Cardiac septum (tissue), 1 donor: ENCODE measurements around the gene CFAP251. TPM values are rescaled to one million over a fixed set of nuclear protein-coding genes. Genes with fewer than 3 reads are reported as not detected.

Source experiments
- DNase-seq: peaks from one replicate; pipeline ENCODE4 v3.0.0-alpha.2; 2020; ENCODE audit warnings: low spot score
- intact Hi-C: fragments of 100-400 bp; cut with DNase I; formaldehyde crosslinking; loops from one replicate; pipeline ENCODE4 v1.14.0; 2022
- total RNA-seq: library from RNA; stranded (reverse); fragmentation: NEBNext Ultra II Directional; extraction: Animal tissue kit (Norgen Biotek cat#: 25700); gene quantifications from one replicate; pipeline ENCODE4 v1.2.1, GENCODE V29; 2021
- donor health status: DM: no; HTN: no; CAD: no.

Gene CFAP251
- total RNA-seq, 1 donor from 2014 or later = 3.8 TPM

- intact Hi-C loops = loop anchor here (5.0 to 10.0 kb wide), 3 partner anchors 53 to 226 kb away; partner anchors contain the start of genes CFAP251 and RHOF
- DNase-seq = no peak
Measured at GRCh38 chr12:122020795-122021192, 102.4 kb downstream of the CFAP251 start.

GRCh38 chr12:122021193-122021821 lies 102.9 kb downstream of the CFAP251 start:
- intact Hi-C loops = loop anchor here (5.0 to 10.0 kb wide), 3 partner anchors 54 to 227 kb away; partner anchors contain the start of genes CFAP251 and RHOF
- no peak for DNase-seq

- DNase-seq = no peak
- intact Hi-C loops = loop anchor here (5.0 to 10.0 kb wide), 3 partner anchors 55 to 227 kb away; partner anchors contain the start of genes CFAP251 and RHOF
Measured at GRCh38 chr12:122021822-122022392, 103.5 kb downstream of the CFAP251 start, which contains the start of gene BCL7A. BCL7A (plus strand) TSS chr12:122021884; CDS start chr12:122022092, 208 bp downstream.

- intact Hi-C loops = loop anchor here (5.0 to 10.0 kb wide), 3 partner anchors 55 to 228 kb away; partner anchors contain the start of genes CFAP251 and RHOF
- DNase-seq = no peak
Measured at GRCh38 chr12:122022393-122023338, 104.3 kb downstream of the CFAP251 start.

- DNase-seq = peak; percentile 84
- intact Hi-C loops = loop anchor here (5.0 to 10.0 kb wide), 3 partner anchors 56 to 229 kb away; partner anchors contain the start of genes CFAP251 and RHOF
Measured at GRCh38 chr12:122023339-122024131, 105.1 kb downstream of the CFAP251 start.

GRCh38 chr12:122024132-122024785 lies 105.9 kb downstream of the CFAP251 start:
- no peak for DNase-seq
- intact Hi-C loops = loop anchor here (5.0 to 10.0 kb wide), 3 partner anchors 57 to 229 kb away; partner anchors contain the start of genes CFAP251 and RHOF

GRCh38 chr12:122026706-122027333 lies 108.4 kb downstream of the CFAP251 start:
- no peak for DNase-seq
- intact Hi-C loops = loop anchor here (10.0 kb wide), 1 partner anchor 232 kb away; the partner anchor contains the start of gene RHOF

GRCh38 chr12:122028165-122028904 lies 109.9 kb downstream of the CFAP251 start:
- DNase-seq = no peak
- intact Hi-C loops = loop anchor here (10.0 kb wide), 1 partner anchor 234 kb away; the partner anchor contains the start of gene RHOF

DNA sequence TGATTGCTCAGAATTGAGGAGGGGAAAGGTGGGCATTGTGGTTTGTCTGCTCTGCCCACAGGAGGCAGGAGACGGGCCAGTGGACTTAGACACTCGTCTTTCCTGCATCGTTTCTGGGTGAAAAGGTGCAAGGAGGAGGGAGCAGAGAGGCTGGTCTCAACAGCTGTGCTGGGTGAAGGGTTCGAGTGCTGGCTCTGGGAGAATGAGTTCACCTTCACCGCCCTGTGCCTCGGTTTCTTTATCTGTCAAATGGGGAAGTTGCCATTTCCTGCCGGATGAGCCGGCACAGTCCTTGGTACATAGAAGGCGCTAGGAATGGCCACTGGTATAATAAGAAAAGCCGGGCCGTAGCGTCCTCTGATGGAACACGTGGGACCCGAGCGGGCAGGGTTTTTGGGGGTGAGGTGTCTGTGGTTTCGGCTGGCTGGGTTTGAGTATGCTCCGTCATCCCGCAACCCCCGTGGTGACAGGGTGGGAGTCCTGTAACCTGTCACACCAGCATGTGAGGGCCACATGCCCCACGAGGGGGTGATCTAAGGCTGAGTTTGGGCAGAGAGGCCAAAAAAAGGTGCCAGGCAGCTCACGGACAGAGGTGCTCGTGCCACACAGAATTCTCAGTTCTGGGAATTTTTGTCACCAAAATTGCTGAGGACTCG lies 110.6 kb downstream of the CFAP251 start:
- DNase-seq = no peak
- intact Hi-C loops = loop anchor here (10.0 kb wide), 1 partner anchor 234 kb away; the partner anchor contains the start of gene RHOF

- intact Hi-C loops = loop anchor here (10.0 kb wide), 1 partner anchor 235 kb away; the partner anchor contains the start of gene RHOF
- DNase-seq = peak; percentile 80
Measured at GRCh38 chr12:122029620-122030423, 111.4 kb downstream of the CFAP251 start.

DNA sequence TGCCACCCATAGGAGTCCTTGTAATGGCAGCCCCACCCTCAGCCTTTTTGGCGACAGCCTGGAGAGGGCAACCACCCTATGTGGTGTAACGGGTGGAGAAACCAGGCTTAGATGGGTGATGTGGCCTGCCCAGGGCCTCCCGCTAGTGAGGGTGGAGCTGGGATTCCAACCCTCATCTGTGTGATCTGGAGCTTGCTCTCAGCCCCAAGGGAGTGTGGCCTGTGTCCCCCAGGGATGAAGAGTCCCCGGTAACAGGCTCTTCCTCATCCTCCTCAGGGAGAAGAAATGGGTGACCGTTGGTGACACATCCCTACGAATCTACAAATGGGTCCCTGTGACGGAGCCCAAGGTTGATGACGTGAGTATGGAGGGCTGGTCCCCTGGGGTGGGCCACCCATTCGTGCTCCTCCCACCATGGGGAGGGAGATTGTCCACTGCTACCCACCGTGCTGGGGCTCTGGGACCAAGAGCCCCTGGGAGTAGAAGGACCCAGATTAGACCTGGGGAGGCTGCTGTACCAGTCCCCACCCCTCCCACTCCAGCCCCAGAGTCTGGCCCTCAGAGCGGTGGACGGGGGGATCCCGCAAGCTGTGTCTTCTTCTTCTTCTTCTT lies 112.1 kb downstream of the CFAP251 start:
- intact Hi-C loops = no loop called here
- DNase-seq = no peak

DNA sequence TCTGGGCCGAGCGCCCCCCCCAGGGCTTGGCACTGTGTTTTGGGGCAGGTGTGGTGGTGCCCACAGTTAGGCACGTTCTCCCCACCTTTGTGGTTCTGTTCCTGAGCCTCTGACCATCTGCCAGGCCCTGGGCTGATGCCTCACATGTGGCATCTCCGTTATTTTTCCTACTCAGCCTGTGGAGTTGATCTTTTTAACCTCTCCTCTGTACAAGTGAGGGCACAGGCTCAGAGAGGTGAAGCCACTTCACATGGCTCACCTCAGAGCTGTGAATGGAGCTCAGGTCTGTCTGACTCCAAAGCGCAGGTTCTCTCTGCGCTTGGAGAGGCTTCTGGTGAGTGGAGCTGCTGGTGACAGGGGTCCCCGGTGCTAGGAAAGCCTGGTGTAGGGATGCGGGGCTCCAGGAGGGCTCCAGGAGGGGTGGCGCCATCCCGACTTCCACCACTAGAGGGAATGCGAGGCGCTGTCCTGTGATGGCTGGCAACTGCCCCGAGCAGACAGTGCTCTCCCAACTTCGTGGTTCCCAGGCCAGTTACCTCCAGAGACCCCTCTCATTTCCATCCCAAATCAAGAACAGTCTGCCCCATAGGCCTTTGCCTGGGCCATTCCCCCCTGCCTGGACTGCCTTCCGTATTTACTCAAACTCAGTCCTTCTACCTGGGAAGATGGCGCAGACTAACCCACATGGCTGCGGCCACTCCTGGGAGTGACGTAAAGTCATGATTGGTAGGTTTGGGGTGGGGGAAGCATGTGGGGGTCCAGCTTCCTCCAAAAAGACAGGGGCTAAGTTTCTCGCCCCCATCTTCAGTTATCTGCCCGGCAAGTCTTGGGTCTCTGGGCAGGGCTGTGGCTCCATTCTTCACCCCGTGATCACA lies 113.2 kb downstream of the CFAP251 start:
- DNase-seq = no peak
- intact Hi-C loops = no loop called here

DNA sequence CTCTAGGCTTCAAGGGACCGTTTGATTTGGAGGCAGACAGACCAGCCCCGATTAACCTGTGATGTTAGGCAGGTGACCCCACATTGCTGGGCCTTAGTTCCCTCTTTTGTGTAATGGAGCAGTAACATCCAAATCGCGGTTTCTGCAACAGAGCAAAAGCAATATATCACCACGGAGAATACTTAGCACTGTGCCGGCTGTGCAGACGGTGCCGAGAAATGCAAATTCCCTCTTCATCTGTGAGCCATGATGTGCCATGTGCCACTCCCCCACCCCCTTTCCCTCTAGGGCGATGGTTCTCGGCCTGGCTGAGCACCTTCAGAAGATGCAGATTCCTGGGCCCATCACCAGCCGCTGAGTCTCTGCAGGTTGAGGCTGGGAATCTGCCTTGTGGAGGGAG lies 114.2 kb downstream of the CFAP251 start:
- intact Hi-C loops = no loop called here
- DNase-seq = no peak

- intact Hi-C loops = no loop called here
Measured at GRCh38 chr12:122035292-122035691, 116.9 kb downstream of the CFAP251 start.

More at GRCh38 chr12:122035292-122035691, 116.9 kb downstream of the CFAP251 start:
- no peak for DNase-seq
